COR-L47 (cell line): ENCODE results near the gene DYNLT1.
"Not testable (repeated sequence)": the region's sequence is repeated elsewhere in the genome, so short reads cannot be mapped to it uniquely, and the experiment has no call there.

ENCODE experiments used
- DNase-seq: peaks from one replicate; lab custom pipeline; 2025; lab: John Stamatoyannopoulos, UW

The DYNLT1 gene

GRCh38 chr6:158644231-158645063 is at the start of gene DYNLT1:
Gene DYNLT1 (minus strand): TSS chr6:158644743. CDS start chr6:158644708, 35 bp downstream.
- peak; percentile 84 for DNase-seq

DNA sequence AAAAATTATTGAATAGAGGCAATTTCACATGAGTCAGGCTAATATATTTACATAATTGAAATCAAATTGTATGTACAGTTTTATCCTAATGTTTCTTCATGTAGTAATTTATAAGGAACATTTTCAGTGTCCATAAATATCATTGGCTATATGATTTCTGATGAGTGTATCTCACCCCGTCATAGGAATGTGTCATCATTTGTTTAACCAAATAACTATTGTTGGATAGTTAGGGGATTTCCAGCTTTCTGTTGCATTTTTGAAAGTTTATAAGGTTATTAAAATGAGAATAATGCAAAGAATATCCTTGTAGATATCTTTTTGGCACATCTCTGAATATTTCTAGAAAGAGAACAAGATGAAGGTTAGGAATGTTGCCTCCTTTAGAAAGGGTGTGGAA is 44.3 kb upstream of the DYNLT1 start:
- DNase-seq = no peak

- no peak for DNase-seq
Observed at GRCh38 chr6:158687506-158687905, 43.0 kb upstream of the DYNLT1 start.

GRCh38 chr6:158686791-158687381 is 42.3 kb upstream of the DYNLT1 start:
- no peak for DNase-seq

DNA sequence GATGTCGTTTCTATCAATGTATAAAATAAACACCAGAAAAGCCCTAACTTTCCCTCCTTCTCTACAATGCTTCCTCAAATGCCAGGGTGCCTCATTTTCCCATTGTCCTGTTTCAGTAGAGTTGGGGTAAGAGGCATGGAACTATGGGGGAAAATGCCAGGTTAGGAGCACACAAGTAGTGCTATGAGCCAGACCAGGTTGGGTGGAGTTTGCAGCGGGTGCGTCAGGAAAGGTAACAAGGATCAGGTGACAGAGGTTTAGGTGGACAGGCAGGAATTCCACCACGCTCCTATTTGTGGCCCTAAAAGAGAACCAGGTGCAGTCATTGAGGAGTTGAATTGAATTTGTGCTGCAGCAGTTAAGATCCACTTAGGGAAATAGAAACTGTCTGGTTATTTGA is 41.8 kb upstream of the DYNLT1 start:
- DNase-seq = no peak

DNA sequence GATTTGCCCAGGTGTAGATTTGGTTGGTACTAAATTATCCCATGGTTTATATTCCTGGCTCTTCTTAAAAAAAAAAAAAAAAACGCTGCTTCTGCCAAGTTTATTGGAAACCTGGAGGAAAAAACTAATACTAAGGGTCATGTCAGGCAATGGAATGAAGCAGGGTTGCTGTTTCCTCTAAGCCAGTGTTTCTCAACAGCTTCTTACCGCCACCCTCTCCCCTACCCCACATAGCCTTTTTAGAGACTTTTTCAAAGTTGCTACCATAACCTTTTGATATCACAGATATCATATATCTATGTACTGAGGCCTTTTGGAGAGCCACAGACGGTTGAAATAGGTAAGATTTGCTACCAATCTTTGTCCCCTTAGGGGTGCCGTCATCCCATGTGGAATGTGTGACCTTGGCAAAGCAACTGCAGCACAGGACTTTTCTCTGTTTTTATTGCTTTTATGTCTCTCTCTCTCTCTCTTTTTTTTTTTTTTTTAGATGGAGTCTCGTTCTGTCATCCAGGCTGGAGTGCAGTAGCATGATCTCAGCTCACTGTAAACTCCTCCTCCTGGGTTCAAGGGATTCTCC is 40.3 kb upstream of the DYNLT1 start:
- DNase-seq = no peak

DNA sequence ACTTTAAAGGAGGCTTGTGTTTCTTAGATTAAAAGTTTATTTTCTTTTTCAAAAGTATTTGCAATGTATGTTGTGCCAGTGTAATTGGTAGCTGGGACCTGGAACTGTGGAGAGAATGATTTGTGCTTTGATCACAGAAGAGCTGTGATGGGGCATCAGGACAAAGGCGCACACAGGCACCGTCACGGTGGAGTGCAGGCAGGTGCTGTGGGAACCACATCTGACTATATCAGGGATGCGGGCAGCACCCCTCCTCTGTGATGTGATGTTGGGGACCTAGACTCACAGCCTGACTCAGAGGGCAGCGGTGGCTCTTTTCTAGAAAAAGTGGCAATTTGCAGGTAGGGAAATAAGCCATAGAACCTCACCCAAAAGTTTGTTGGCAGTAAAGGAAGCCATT is 39.8 kb upstream of the DYNLT1 start:
- DNase-seq = no peak

DNA sequence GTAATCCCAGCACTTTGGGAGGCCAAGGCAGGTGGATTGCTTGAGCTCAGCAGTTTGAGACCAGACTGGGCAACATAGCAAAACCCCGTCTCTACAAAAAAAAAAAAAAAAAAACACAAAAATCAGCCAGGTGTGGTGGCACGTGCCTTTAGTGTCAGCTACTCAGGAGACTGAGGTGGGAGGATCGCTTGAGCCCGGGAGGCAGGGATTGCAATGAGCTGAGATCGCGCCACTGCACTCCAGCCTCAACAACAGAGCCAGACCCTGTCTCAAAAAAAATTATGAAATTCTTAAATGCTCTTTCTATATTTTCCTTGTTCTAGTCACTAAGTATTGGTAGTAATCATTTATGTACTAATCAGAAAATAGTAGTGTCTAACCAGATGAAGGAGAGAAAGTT is 35.9 kb upstream of the DYNLT1 start:
- DNase-seq = no peak

GRCh38 chr6:158680015-158680414 is 35.5 kb upstream of the DYNLT1 start:
- no peak for DNase-seq

DNA sequence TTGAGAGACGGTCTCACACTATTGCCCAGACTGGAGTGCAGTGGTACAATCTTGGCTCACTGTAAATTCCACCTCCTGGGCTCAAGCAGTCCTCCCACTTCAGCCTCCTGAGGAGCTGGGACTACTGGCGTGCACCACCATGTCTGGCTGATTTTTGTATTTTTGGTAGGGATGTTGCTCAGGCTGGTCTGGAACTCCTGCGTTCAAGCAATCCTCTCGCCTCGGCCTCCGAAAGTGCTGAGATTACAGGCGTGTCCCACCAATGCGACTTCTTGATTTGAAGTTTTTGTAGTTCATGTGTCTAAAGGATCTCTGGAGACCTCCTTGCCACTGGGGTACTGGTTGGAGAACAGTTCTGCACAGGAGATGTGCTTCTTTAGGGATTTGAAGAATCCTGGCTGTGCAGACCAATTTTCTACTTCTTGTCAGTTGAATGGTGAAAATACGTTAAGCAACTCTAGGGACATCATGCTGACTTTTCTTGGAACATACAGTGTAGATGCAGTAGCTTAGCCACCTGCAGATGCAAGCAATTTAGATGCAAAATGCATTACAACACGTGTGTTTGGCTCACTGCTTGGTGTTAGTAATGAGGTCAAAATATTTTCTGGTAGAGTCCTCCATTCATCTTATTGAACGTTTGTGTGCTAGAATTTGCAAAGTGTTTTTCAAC is 33.5 kb upstream of the DYNLT1 start:
- no peak for DNase-seq

DNA sequence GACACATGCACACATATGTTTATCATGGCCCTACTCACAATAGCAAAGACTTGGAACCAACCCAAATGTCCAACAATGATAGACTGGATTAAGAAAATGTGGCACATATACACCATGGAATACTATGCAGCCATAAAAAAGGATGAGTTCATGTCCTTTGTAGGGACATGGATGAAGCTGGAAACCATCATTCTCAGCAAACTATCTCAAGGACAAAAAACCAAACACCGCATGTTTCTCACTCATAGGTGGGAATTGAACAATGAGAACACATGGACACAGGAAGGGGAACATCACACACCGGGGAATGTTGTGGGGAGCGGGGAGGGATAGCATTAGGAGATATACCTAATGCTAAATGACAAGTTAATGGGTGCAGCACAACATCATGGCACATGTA is 32.6 kb upstream of the DYNLT1 start:
- not testable (repeated sequence) for DNase-seq

DNA sequence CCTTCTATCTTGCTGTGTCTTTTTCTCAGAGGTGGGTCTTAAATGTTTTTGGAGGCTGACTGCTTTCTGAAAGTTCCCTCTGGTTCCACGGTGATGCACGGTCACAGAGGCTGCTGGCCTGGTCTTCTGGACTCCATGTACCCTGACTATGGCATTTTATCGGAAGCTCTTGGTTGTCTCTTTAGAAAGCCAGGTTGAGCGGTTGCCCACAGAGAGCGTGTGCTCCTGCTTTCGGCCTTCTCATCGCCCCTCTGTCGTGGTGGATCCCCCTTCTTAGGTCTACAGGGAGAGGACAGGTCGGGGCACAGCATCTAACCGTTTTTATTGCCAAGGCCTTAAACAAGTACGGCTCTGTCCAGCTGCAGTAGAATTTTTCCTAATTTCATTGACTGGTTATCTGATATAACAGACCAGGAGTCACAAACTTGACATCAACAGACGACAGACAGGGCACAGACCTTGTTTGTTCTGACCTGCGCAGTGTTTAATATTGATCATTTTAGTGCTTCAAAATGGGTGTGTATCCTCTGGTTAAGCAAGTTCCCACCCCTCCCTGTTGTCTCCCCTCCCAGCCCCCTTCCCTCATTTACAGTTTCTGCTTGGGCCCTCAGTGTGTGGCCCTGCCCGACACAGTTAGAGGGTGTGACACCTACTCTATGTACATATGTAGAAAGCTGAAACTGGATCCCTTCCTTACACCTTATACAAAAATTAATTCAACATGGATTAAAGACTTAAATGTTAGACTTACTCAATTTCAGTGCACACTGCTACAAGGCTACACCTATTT is 30.0 kb upstream of the DYNLT1 start:
- DNase-seq = no peak

GRCh38 chr6:158672726-158673125 is 28.2 kb upstream of the DYNLT1 start:
- no peak for DNase-seq

- not testable (repeated sequence) for DNase-seq
Observed at GRCh38 chr6:158672119-158672518, 27.6 kb upstream of the DYNLT1 start.

- no peak for DNase-seq
Observed at GRCh38 chr6:158669145-158670035, 24.8 kb upstream of the DYNLT1 start.

GRCh38 chr6:158668707-158669103 is 24.2 kb upstream of the DYNLT1 start:
- DNase-seq = no peak

- no peak for DNase-seq
Observed at GRCh38 chr6:158667360-158667981, 22.9 kb upstream of the DYNLT1 start.

GRCh38 chr6:158666628-158667359 is 22.3 kb upstream of the DYNLT1 start:
- DNase-seq = no peak

- DNase-seq = no peak
Observed at GRCh38 chr6:158665332-158665731, 20.8 kb upstream of the DYNLT1 start.
